Activated T-cell treated with anti-CD3 and anti-CD28 coated beads for 24 hours (primary cell): ENCODE results near the gene ANG.

Experiments used
- DNase-seq: peaks from one replicate; pipeline ENCODE4 v3.0.0-alpha.2; 2020; ENCODE audit warnings: low read depth

The ANG gene

GRCh38 chr14:20676072-20676471, 12.5 kb upstream of the ANG start:
- no peak for DNase-seq

GRCh38 chr14:20679907-20680306, 8.7 kb upstream of the ANG start:
- DNase-seq: no peak

- DNase-seq: no peak
Measured at GRCh38 chr14:20680363-20680762, 8.2 kb upstream of the ANG start.

- no peak for DNase-seq
Measured at GRCh38 chr14:20680843-20681347, 7.7 kb upstream of the ANG start.

GRCh38 chr14:20681348-20682126, 7.0 kb upstream of the ANG start:
- peak; percentile 87 for DNase-seq

- no peak for DNase-seq
Measured at GRCh38 chr14:20682127-20682434, 6.5 kb upstream of the ANG start.

GRCh38 chr14:20682435-20683124, 6.0 kb upstream of the ANG start:
- DNase-seq: peak; percentile 77

GRCh38 chr14:20683125-20683890, 5.3 kb upstream of the ANG start:
- peak; percentile 81 for DNase-seq

- DNase-seq: peak; percentile 78
Measured at GRCh38 chr14:20683891-20684661, 4.5 kb upstream of the ANG start, which contains the start of gene RNASE4. TSS of gene RNASE4 (plus strand) at chr14:20684560. CDS start at chr14:20699372, 14,812 bp downstream.

- no peak for DNase-seq
Measured at GRCh38 chr14:20684662-20685456, 3.7 kb upstream of the ANG start.

- DNase-seq: no peak
Measured at GRCh38 chr14:20686386-20687143, 2.0 kb upstream of the ANG start.

- DNase-seq: no peak
Measured at GRCh38 chr14:20687362-20688166, 1.0 kb upstream of the ANG start.

- peak; percentile 26 for DNase-seq
Measured at GRCh38 chr14:20690848-20691640, 2.5 kb downstream of the ANG start.

- no peak for DNase-seq
Measured at GRCh38 chr14:20692116-20692751, 3.7 kb downstream of the ANG start.

- no peak for DNase-seq
Measured at GRCh38 chr14:20696764-20697163, 8.2 kb downstream of the ANG start.

GRCh38 chr14:20697273-20698017, 8.9 kb downstream of the ANG start:
- peak; percentile 55 for DNase-seq

- DNase-seq: no peak
Measured at GRCh38 chr14:20698018-20698329, 9.4 kb downstream of the ANG start.

- DNase-seq: no peak
Measured at GRCh38 chr14:20698934-20699333, 10.4 kb downstream of the ANG start.
